Measurements from ENCODE around the gene TSPAN3. TPM values are rescaled to one million over a fixed set of nuclear protein-coding genes. Genes with fewer than 3 reads are reported as not detected.

The TSPAN3 gene
- total and polyA plus RNA-seq, 2 donors (not counting 1 experiment from before 2014, with no cell fraction given), result 109 to 130 TPM

GRCh38 chr15:77042955-77043920 is 27.7 kb downstream of the TSPAN3 start:
- WGBS (ENCODE audit: insufficient coverage), result 97% methylated on average over 14 of the region's 20 CpGs
- Histone ChIP-seq H4K20me1 (ENCODE audit: control insufficient read depth, insufficient read depth, low read length, poor library complexity, severe bottlenecking) (peaks cover 43% of the 10 kb centered on the region), H3K4me3 (ENCODE audit: control extremely low read depth in 1 of 5, extremely low read depth in 1 of 5, insufficient read depth in 1 of 5, low read depth in 2 of 5, low read length in 4 of 5) (no peak overlapping the region), H3K4me2 (replicated peaks; ENCODE audit: low read depth, low read length, poor library complexity, severe bottlenecking) (no peak overlapping the region), H3K36me3 (replicated peaks in 1 of 2; ENCODE audit: control extremely low read depth in 1 of 2, control insufficient read depth in 1 of 2, extremely low read depth in 1 of 2, insufficient read depth in 2 of 2, low read length in 1 of 2) (peaks cover 23 to 83% of the 10 kb centered on the region in 2 experiments), H3K27me3 (replicated peaks in 1 of 4; ENCODE audit: control extremely low read depth in 1 of 4, control insufficient read depth in 3 of 4, insufficient read depth in 4 of 4, low read length in 3 of 4) (no peaks in the 10 kb centered on the region), H3K4me1 (ENCODE audit: control insufficient read depth in 2 of 2, insufficient read depth in 2 of 2, low read length in 2 of 2) (peaks cover 6 to 18% of the 10 kb centered on the region in 2 donors), H3K9me3 (ENCODE audit: control extremely low read depth in 1 of 3, control insufficient read depth in 2 of 3, insufficient read depth in 1 of 3, low read length in 2 of 3) (no peaks in the 10 kb centered on the region), H3K9ac (ENCODE audit: low read length) (no peak overlapping the region), H3K27ac (ENCODE audit: low read length in 2 of 2) (peak overlapping the region; percentile 6 to 16), H2AFZ (ENCODE audit: insufficient read depth, low read depth, low read length, poor library complexity, severe bottlenecking) (no peak overlapping the region), H3K79me2 (ENCODE audit: control insufficient read depth, insufficient read depth, low read length) (peaks cover 37% of the 10 kb centered on the region)
- H3K27ac Mint-ChIP-seq, result peak overlapping the region; percentile 85
- H3K9me3 Mint-ChIP-seq (ENCODE audit: insufficient read depth), result no peaks in the 10 kb centered on the region
- H3K4me1 Mint-ChIP-seq, result peaks cover 43% of the 10 kb centered on the region
- H3K27me3 Mint-ChIP-seq, result no peaks in the 10 kb centered on the region
- CTCF ChIA-PET, result interaction anchor here (1.4 kb wide), 1 partner anchor 11 kb away, joined by 3 read pairs; no protein-coding TSS in a partner anchor
- ATAC-seq (ENCODE audit: low read depth) (no peak), DNase-seq (no peak)
- TF ChIP-seq EZH2 (IDR thresholded peaks at IDR 0.05; ENCODE audit: borderline replicate concordance, insufficient read depth, low read depth, low read length, poor library complexity, severe bottlenecking) (no peak), CTCF (IDR thresholded peaks at IDR 0.05) (no peak)
- POLR2A ChIA-PET, result no interaction called here
- no peak overlapping the region for H3K4me3 Mint-ChIP-seq
- intact Hi-C loops (cut with micrococcal nuclease), result no loop called here

Data from B cell (primary cell).